Esophagus muscularis mucosa (tissue), 4 donors: ENCODE results near the gene SOX11. TPM values are rescaled to one million over a fixed set of nuclear protein-coding genes. Genes with fewer than 3 reads are reported as not detected.

Experiments used
- DNase-seq: peaks from one replicate; pipeline ENCODE4 v3.0.0-alpha.2; 2017; ENCODE audit errors: extremely low spot score
- H3K27ac ChIP-seq, 4 donors: fragments of 200-600 bp; sonication (generic); replicated peaks in 1 of 4; 1 replicate in 3 of 4; 2 replicates in 1 of 4; pipeline ENCODE4 v1.5.1; 2016 to 2019; ENCODE audit warnings: mild to moderate bottlenecking in 1 of 4
- H3K27me3 ChIP-seq, 4 donors: fragments of 200-600 bp; sonication (generic); one replicate each; pipeline versions ENCODE4 v1.5.1 to v1.6.0; 2016 to 2019
- H3K36me3 ChIP-seq, 4 donors: fragments of 200-600 bp; sonication (generic); one replicate each; pipeline ENCODE4 v1.5.1; 2016 to 2019
- H3K4me1 ChIP-seq, 4 donors: fragments of 200-600 bp; sonication (generic); one replicate each; pipeline ENCODE4 v1.5.1; 2016 to 2019
- H3K4me3 ChIP-seq, 4 donors: fragments of 200-600 bp; sonication (generic); 1 replicate in 2 of 4; 2 replicates in 2 of 4; pipeline ENCODE4 v1.5.1; 2016 to 2019; ENCODE audit warnings: mild to moderate bottlenecking in 4 of 4, moderate library complexity in 1 of 4
- H3K9me3 ChIP-seq, 4 donors: fragments of 200-600 bp; sonication (generic); 1 replicate in 3 of 4; 2 replicates in 1 of 4; pipeline ENCODE4 v1.5.1; 2016 to 2019
- CTCF ChIP-seq, 3 experiments: fragments of 200-600 bp in 2 of 3; fragments of 450-650 bp in 1 of 3; sonication (generic) in 2 of 3; IDR thresholded peaks; one replicate each; pipeline ENCODE4 v1.5.1; 2017 to 2019; ENCODE audit warnings: antibody characterized with exemption in 3 of 3, mild to moderate bottlenecking in 2 of 3, moderate library complexity in 1 of 3
- EP300 ChIP-seq: sonication (generic); formaldehyde crosslinking; IDR thresholded peaks from one replicate; pipeline ENCODE4 v1.6.1; 2017; ENCODE audit warnings: antibody characterized with exemption
- POLR2A ChIP-seq: fragments of 450-650 bp; IDR thresholded peaks from one replicate; pipeline ENCODE4 v1.6.1; 2017; ENCODE audit warnings: antibody characterized with exemption, moderate library complexity, mild to moderate bottlenecking, low read depth
- POLR2AphosphoS5 ChIP-seq, 2 donors: sonication (generic); formaldehyde crosslinking; IDR thresholded peaks; one replicate each; pipeline ENCODE4 v1.6.1; 2017; ENCODE audit warnings: antibody characterized with exemption in 2 of 2
- WGBS: methylation state at CpG from one replicate; pipeline ENCODE4 v1.1.5; 2018; 5-methylcytosine and 5-hydroxymethylcytosine counted together
- intact Hi-C: fragments of 100-400 bp; cut with DNase I; formaldehyde crosslinking; loops from one replicate; pipeline ENCODE4 v1.15.1; 2023
- total RNA-seq, 4 donors: library from RNA; depleted of rRNA; stranded (reverse); fragments of >200 nt; gene quantifications; one replicate each; pipeline versions ENCODE4 v1.1.0 to v1.2.1, GENCODE V29; 2016

The SOX11 gene
- total RNA-seq, 4 donors from 2014 or later = 0.29 to 0.97 (median 0.46) TPM

- Histone ChIP-seq H3K36me3 (no peaks in the 10 kb centered on the region), H3K27ac (no peak overlapping the region), H3K4me1 (peaks cover 0 to 4% (median 0%) of the 10 kb centered on the region in 4 donors), H3K9me3 (no peaks in the 10 kb centered on the region), H3K27me3 (peaks cover 0 to 3% (median 0%) of the 10 kb centered on the region in 4 donors), H3K4me3 (no peak overlapping the region)
- 73% methylated on average over 17 of the region's 17 CpGs for WGBS
- peak; percentile 72 for DNase-seq
- intact Hi-C loops = no loop called here
- TF ChIP-seq POLR2A = no peak
- TF ChIP-seq CTCF (IDR thresholded peaks at IDR 0.05) = no peak
- TF ChIP-seq POLR2AphosphoS5 (IDR thresholded peaks at IDR 0.05) = no peak
- no peak for TF ChIP-seq EP300
Measured at GRCh38 chr2:5723791-5724735, 31.9 kb downstream of the SOX11 start.

GRCh38 chr2:5725072-5725471 is 32.9 kb downstream of the SOX11 start:
- intact Hi-C loops = no loop called here
- WGBS = 86% methylated on average over 1 of the region's 1 CpG
- no peak for TF ChIP-seq CTCF (IDR thresholded peaks at IDR 0.05)
- no peak for TF ChIP-seq EP300
- no peak for TF ChIP-seq POLR2AphosphoS5 (IDR thresholded peaks at IDR 0.05)
- TF ChIP-seq POLR2A = no peak

GRCh38 chr2:5725794-5726463 is 33.7 kb downstream of the SOX11 start:
- peaks cover 0 to 4% (median 0%) of the 10 kb centered on the region in 4 donors for H3K4me1 ChIP-seq
- no peaks in the 10 kb centered on the region for H3K36me3 ChIP-seq
- DNase-seq = no peak
- H3K9me3 ChIP-seq = no peaks in the 10 kb centered on the region
- peak overlapping the region; percentile 14 to 22 (median 20) for H3K4me3 ChIP-seq
- intact Hi-C loops = no loop called here
- H3K27ac ChIP-seq = no peak overlapping the region
- H3K27me3 ChIP-seq = no peaks in the 10 kb centered on the region
- 35% methylated on average over 23 of the region's 23 CpGs for WGBS
- TF ChIP-seq EP300 (no peak), POLR2AphosphoS5 (IDR thresholded peaks at IDR 0.05) (no peak), CTCF (IDR thresholded peaks at IDR 0.05) (no peak), POLR2A (no peak)

More at GRCh38 chr2:5725072-5725471, 32.9 kb downstream of the SOX11 start:
- no peaks in the 10 kb centered on the region for H3K36me3 ChIP-seq
- peaks cover 0 to 3% (median 0%) of the 10 kb centered on the region in 4 donors for H3K27me3 ChIP-seq
- no peaks in the 10 kb centered on the region for H3K9me3 ChIP-seq
- no peak overlapping the region for H3K4me3 ChIP-seq
- H3K4me1 ChIP-seq = peaks cover 0 to 4% (median 0%) of the 10 kb centered on the region in 4 donors
- DNase-seq = no peak
- H3K27ac ChIP-seq = no peak overlapping the region

- no peak for TF ChIP-seq EP300
- no peak for TF ChIP-seq CTCF (IDR thresholded peaks at IDR 0.05)
- TF ChIP-seq POLR2A = no peak
- TF ChIP-seq POLR2AphosphoS5 (IDR thresholded peaks at IDR 0.05) = no peak
- intact Hi-C loops = no loop called here
- H3K4me1 ChIP-seq = peaks cover 0 to 4% (median 0%) of the 10 kb centered on the region in 4 donors
- no peak for DNase-seq
- no peaks in the 10 kb centered on the region for H3K36me3 ChIP-seq
- H3K27me3 ChIP-seq = no peaks in the 10 kb centered on the region
- H3K9me3 ChIP-seq = no peaks in the 10 kb centered on the region
- H3K27ac ChIP-seq = no peak overlapping the region
- H3K4me3 ChIP-seq = no peak overlapping the region
Measured at GRCh38 chr2:5727235-5727634, 35.1 kb downstream of the SOX11 start.
